C1 segment of cervical spinal cord (tissue), 14 donors: ENCODE results near the gene CHST14.

ENCODE experiments used
- DNase-seq, 14 donors: peaks; one replicate each; lab custom pipeline; 2025; lab: John Stamatoyannopoulos, UW

Gene CHST14

GRCh38 chr15:40470423-40471104 is at the start of gene CHST14:
CHST14 (plus strand) TSS chr15:40470984; CDS start chr15:40471214, 230 bp downstream.
- DNase-seq: peak in 12 of 14 donors; percentile 12 to 78 (median 54)

GRCh38 chr15:40421246-40422157 is 49.3 kb upstream of the CHST14 start:
- peak in 13 of 14 donors; percentile 25 to 79 (median 57) for DNase-seq

GRCh38 chr15:40424483-40425115 is 46.2 kb upstream of the CHST14 start:
- no peak for DNase-seq

GRCh38 chr15:40425681-40426080 is 45.1 kb upstream of the CHST14 start:
- no peak for DNase-seq

- no peak for DNase-seq
These were observed 43.6 kb upstream of the CHST14 start for GRCh38 chr15:40427188-40427587.

GRCh38 chr15:40428185-40428584 is 42.6 kb upstream of the CHST14 start:
- no peak for DNase-seq

- DNase-seq: no peak
These were observed 41.6 kb upstream of the CHST14 start for GRCh38 chr15:40429068-40429710.

GRCh38 chr15:40430271-40430805 is 40.4 kb upstream of the CHST14 start:
- DNase-seq: no peak

GRCh38 chr15:40435023-40435709 is 35.6 kb upstream of the CHST14 start:
- no peak for DNase-seq

GRCh38 chr15:40435710-40436089 is 35.1 kb upstream of the CHST14 start:
- no peak for DNase-seq

GRCh38 chr15:40436116-40436891 is 34.5 kb upstream of the CHST14 start:
- no peak for DNase-seq

- no peak for DNase-seq
These were observed 33.7 kb upstream of the CHST14 start for GRCh38 chr15:40436892-40437751.

- no peak for DNase-seq
These were observed 32.8 kb upstream of the CHST14 start for GRCh38 chr15:40437752-40438687.

GRCh38 chr15:40438712-40439111 is 32.1 kb upstream of the CHST14 start:
- no peak for DNase-seq

- peak in 3 of 14 donors; percentile 22 to 29 (median 25) for DNase-seq
These were observed 31.3 kb upstream of the CHST14 start for GRCh38 chr15:40439461-40439959.

- peak in 6 of 14 donors; percentile 32 to 64 (median 48) for DNase-seq
These were observed 30.6 kb upstream of the CHST14 start for GRCh38 chr15:40439960-40440742.
